Nephron progenitor cell (in vitro differentiated cells): Measurements from ENCODE around the gene TIAM1.

Source experiments
- DNase-seq: peaks from one replicate; pipeline ENCODE4 v3.0.0; 2021
- H3K27ac Mint-ChIP-seq: 2 replicates; pipeline ENCODE4 v1.8.0; 2021; ENCODE audit warnings: mild to moderate bottlenecking, moderate library complexity, mixed read lengths
- H3K27me3 Mint-ChIP-seq: 2 replicates; pipeline ENCODE4 v1.8.0; 2021; ENCODE audit warnings: mild to moderate bottlenecking, low read depth, mixed read lengths; ENCODE audit not compliant: poor library complexity
- H3K36me3 Mint-ChIP-seq: 2 replicates; pipeline ENCODE4 v1.8.0; 2021; ENCODE audit warnings: low read depth, mixed read lengths
- H3K4me1 Mint-ChIP-seq: 2 replicates; pipeline ENCODE4 v1.8.0; 2021; ENCODE audit warnings: mixed read lengths
- H3K4me3 Mint-ChIP-seq: 2 replicates; pipeline ENCODE4 v1.8.0; 2021; ENCODE audit warnings: mild to moderate bottlenecking, moderate library complexity, mixed read lengths
- H3K9me3 Mint-ChIP-seq: 2 replicates; pipeline ENCODE4 v1.8.0; 2021; ENCODE audit warnings: mild to moderate bottlenecking, moderate library complexity, mixed read lengths
- TF ChIP-seq, protein P1 (sequence below): fragments of 200-600 bp; sonication (generic); IDR thresholded peaks from 2 replicates; pipeline ENCODE4 v1.5.0; 2021; ENCODE audit warnings: antibody characterized with exemption

The TIAM1 gene, protein sequence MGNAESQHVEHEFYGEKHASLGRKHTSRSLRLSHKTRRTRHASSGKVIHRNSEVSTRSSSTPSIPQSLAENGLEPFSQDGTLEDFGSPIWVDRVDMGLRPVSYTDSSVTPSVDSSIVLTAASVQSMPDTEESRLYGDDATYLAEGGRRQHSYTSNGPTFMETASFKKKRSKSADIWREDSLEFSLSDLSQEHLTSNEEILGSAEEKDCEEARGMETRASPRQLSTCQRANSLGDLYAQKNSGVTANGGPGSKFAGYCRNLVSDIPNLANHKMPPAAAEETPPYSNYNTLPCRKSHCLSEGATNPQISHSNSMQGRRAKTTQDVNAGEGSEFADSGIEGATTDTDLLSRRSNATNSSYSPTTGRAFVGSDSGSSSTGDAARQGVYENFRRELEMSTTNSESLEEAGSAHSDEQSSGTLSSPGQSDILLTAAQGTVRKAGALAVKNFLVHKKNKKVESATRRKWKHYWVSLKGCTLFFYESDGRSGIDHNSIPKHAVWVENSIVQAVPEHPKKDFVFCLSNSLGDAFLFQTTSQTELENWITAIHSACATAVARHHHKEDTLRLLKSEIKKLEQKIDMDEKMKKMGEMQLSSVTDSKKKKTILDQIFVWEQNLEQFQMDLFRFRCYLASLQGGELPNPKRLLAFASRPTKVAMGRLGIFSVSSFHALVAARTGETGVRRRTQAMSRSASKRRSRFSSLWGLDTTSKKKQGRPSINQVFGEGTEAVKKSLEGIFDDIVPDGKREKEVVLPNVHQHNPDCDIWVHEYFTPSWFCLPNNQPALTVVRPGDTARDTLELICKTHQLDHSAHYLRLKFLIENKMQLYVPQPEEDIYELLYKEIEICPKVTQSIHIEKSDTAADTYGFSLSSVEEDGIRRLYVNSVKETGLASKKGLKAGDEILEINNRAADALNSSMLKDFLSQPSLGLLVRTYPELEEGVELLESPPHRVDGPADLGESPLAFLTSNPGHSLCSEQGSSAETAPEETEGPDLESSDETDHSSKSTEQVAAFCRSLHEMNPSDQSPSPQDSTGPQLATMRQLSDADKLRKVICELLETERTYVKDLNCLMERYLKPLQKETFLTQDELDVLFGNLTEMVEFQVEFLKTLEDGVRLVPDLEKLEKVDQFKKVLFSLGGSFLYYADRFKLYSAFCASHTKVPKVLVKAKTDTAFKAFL (N-terminal part only)

DNA sequence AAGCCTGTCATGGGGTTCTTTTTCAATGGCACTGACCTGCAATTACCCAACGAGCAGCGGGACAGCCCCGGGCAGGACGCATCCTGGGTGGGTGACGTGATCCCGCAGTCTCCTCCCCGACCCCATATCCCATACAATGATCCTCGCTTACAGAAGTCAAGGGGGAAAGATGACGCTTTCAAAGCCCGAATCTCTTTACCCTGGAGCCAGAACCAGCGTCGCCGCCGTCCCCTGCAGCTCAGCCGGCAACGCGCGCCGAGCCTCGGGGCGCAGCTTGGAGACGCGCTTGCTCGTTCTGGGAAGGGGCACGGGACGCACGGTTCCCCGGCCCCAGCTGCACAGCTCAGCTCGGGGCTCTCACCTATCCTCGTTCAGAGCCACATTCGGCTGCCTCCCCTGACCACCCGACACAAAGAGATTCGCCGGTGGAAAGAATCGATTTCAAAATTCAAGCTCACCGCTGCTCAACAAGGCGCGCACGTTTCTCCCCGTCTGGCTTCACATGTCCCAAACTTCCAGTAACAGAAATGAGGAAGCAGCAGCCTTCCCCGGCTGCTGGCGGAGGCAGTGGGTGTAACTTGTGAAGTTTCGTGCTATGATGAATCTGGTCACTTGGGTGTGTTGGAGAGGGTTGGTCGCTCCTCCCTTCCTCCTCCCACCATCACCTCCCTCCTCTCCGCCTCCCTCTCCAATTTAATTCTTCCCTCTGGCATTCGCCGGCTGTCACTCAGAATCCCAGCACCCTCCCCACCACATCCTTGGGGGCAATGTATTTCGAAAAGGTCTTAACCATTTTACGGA lies at the start of gene TIAM1:
Gene TIAM1 (minus strand): TSS at position 582 of the 801 bp plus-strand sequence. CDS start 77,289 bp downstream, outside the sequence.
- H3K36me3 Mint-ChIP-seq: peaks cover 12% of the 10 kb centered on the region
- peak within 1 kb of the TSS; percentile 94 for H3K4me3 Mint-ChIP-seq
- DNase-seq: peak; percentile 51
- H3K4me1 Mint-ChIP-seq: peaks cover 51% of the 10 kb centered on the region
- peak within 1 kb of the TSS; percentile 67 for H3K27ac Mint-ChIP-seq
- TF ChIP-seq, protein P1, sequence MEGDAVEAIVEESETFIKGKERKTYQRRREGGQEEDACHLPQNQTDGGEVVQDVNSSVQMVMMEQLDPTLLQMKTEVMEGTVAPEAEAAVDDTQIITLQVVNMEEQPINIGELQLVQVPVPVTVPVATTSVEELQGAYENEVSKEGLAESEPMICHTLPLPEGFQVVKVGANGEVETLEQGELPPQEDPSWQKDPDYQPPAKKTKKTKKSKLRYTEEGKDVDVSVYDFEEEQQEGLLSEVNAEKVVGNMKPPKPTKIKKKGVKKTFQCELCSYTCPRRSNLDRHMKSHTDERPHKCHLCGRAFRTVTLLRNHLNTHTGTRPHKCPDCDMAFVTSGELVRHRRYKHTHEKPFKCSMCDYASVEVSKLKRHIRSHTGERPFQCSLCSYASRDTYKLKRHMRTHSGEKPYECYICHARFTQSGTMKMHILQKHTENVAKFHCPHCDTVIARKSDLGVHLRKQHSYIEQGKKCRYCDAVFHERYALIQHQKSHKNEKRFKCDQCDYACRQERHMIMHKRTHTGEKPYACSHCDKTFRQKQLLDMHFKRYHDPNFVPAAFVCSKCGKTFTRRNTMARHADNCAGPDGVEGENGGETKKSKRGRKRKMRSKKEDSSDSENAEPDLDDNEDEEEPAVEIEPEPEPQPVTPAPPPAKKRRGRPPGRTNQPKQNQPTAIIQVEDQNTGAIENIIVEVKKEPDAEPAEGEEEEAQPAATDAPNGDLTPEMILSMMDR: no peak
- H3K9me3 Mint-ChIP-seq: no peaks in the 10 kb centered on the region
- H3K27me3 Mint-ChIP-seq: peaks cover 10% of the 10 kb centered on the region

- Mint-ChIP-seq H3K4me3 (no peak overlapping the region), H3K27ac (peak overlapping the region; percentile 27), H3K9me3 (peaks cover 4% of the 10 kb centered on the region), H3K27me3 (no peaks in the 10 kb centered on the region), H3K36me3 (peaks cover 20% of the 10 kb centered on the region), H3K4me1 (peaks cover 5% of the 10 kb centered on the region)
- DNase-seq: no peak
- TF ChIP-seq, protein P1: no peak
Measured at GRCh38 chr21:31387560-31388186, 43.6 kb upstream of the TIAM1 start.

DNA sequence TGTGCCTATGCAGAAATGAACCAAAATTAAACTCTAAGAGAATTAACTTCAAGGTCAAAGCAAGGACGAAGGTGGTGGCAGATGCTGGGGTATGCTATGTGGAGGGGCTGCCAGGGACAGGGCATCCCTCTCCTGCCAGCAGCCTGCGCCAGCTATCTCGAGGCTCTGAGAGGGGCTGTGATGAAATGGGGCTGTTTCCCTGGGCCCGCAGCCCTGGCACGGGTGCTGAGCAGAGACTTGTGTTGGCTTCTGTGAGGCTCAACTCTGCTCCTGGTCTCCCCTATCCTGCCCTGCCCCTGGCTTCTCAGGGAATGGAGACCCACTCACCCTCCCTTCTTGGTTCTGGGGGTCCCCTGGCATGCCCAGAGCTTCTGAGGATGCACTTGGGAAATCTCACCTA lies 41.9 kb upstream of the TIAM1 start:
- peaks cover 4% of the 10 kb centered on the region for H3K9me3 Mint-ChIP-seq

DNA sequence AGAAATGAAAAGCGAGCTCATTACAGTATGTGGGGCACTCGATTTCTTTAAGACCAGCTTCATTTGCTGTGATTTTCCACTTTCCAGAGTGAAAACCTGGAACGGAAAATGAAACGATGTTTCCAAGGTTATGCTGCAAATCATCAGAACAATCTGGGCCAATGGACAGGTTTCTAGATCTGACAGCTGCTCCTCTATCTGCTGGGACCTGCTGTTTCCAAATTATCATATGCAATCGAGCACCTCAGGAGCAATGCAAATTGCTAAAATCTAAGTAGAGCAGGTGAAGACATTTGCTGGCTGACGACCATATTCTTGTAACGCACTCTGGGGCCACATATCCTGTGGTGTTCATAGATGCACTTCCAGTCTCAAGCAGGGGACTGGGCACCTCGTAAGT lies 39.7 kb upstream of the TIAM1 start:
- Mint-ChIP-seq H3K27ac (no peak overlapping the region), H3K27me3 (no peaks in the 10 kb centered on the region), H3K9me3 (peaks cover 9% of the 10 kb centered on the region), H3K4me3 (no peak overlapping the region), H3K36me3 (peaks cover 25% of the 10 kb centered on the region), H3K4me1 (peaks cover 15% of the 10 kb centered on the region)
- DNase-seq: no peak
- TF ChIP-seq, protein P1: no peak

More for the DNA sequence above, 41.9 kb upstream of the TIAM1 start:
- peaks cover 15% of the 10 kb centered on the region for H3K4me1 Mint-ChIP-seq
- no peak overlapping the region for H3K27ac Mint-ChIP-seq
- DNase-seq: no peak
- TF ChIP-seq, protein P1: no peak
- no peaks in the 10 kb centered on the region for H3K27me3 Mint-ChIP-seq
- peaks cover 26% of the 10 kb centered on the region for H3K36me3 Mint-ChIP-seq
- no peak overlapping the region for H3K4me3 Mint-ChIP-seq

GRCh38 chr21:31382060-31382459 lies 38.0 kb upstream of the TIAM1 start:
- Mint-ChIP-seq H3K27me3 (no peaks in the 10 kb centered on the region), H3K4me3 (no peak overlapping the region), H3K36me3 (peaks cover 35% of the 10 kb centered on the region), H3K27ac (no peak overlapping the region), H3K4me1 (peaks cover 13% of the 10 kb centered on the region), H3K9me3 (peaks cover 9% of the 10 kb centered on the region)
- DNase-seq: no peak
- TF ChIP-seq, protein P1: no peak
